Caco-2 (cell line): ENCODE data around the gene CA12. TPM values are rescaled to one million over a fixed set of nuclear protein-coding genes. Genes with fewer than 3 reads are reported as not detected.
"Not testable (repeated sequence)": the region's sequence is repeated elsewhere in the genome, so short reads cannot be mapped to it uniquely, and the experiment has no call there.

Experiments
- BruUV-seq: library from RNA; stranded (reverse); fragments of 400-500 nt; replicated peaks from 2 replicates; lab custom pipeline; 2021; lab: Mats Ljungman, UMichigan
- CTCF ChIA-PET: fragments of 300-600 bp; sonication (Branson Sonifier 250); formaldehyde crosslinking; loops from one replicate; lab custom pipeline; 2022; ENCODE audit warnings: antibody characterized with exemption; lab: Charles Lee
- POLR2A ChIA-PET: fragments of 300-600 bp; sonication (Branson Sonifier 250); formaldehyde crosslinking; loops from one replicate; lab custom pipeline; 2022; ENCODE audit warnings: antibody characterized with exemption; lab: Charles Lee
- DNase-seq, 2 experiments: peaks; one replicate each; pipeline versions ENCODE4 v3.0.0 to v3.0.0-alpha.2; 2020 to 2022
- H3K27me3 ChIP-seq: replicated peaks from 2 replicates; pipeline ENCODE4 v1.6.0; 2011; ENCODE audit warnings: low read length; ENCODE audit not compliant: control insufficient read depth, insufficient read depth
- H3K36me3 ChIP-seq: 2 replicates; pipeline ENCODE4 v1.5.1; 2011; ENCODE audit warnings: low read length; ENCODE audit not compliant: control insufficient read depth, insufficient read depth
- H3K4me1 ChIP-seq: fragments of 250-450 bp; sonication (Bioruptor Pico); 2 replicates; pipeline ENCODE4 v1.5.1; 2020; ENCODE audit warnings: mild to moderate bottlenecking
- H3K4me3 ChIP-seq: 2 replicates; pipeline ENCODE4 v1.5.1; 2011; ENCODE audit warnings: low read depth, mild to moderate bottlenecking, control low read depth, low read length
- H3K9me3 ChIP-seq: fragments of 250-450 bp; sonication (Bioruptor Pico); 2 replicates; pipeline ENCODE4 v1.5.1; 2020; ENCODE audit warnings: mild to moderate bottlenecking, moderate library complexity
- H3K27ac Mint-ChIP-seq: one replicate; pipeline ENCODE4 v1.8.0; 2022; ENCODE audit warnings: mixed read lengths; ENCODE audit not compliant: unreplicated experiment
- H3K27me3 Mint-ChIP-seq: one replicate; pipeline ENCODE4 v1.8.0; 2022; ENCODE audit warnings: mixed read lengths; ENCODE audit not compliant: insufficient read depth, unreplicated experiment
- H3K36me3 Mint-ChIP-seq: one replicate; pipeline ENCODE4 v1.8.0; 2022; ENCODE audit warnings: mild to moderate bottlenecking, mixed read lengths; ENCODE audit not compliant: insufficient read depth, unreplicated experiment
- H3K4me1 Mint-ChIP-seq: one replicate; pipeline ENCODE4 v1.8.0; 2022; ENCODE audit warnings: low read depth, mixed read lengths; ENCODE audit not compliant: unreplicated experiment
- H3K4me3 Mint-ChIP-seq: one replicate; pipeline ENCODE4 v1.8.0; 2022; ENCODE audit warnings: mild to moderate bottlenecking, moderate library complexity, mixed read lengths; ENCODE audit not compliant: unreplicated experiment
- H3K9me3 Mint-ChIP-seq: one replicate; pipeline ENCODE4 v1.8.0; 2022; ENCODE audit warnings: mixed read lengths; ENCODE audit not compliant: unreplicated experiment
- intact Hi-C: fragments of 100-400 bp; cut with micrococcal nuclease; formaldehyde crosslinking; loops from one replicate; pipeline ENCODE4 v1.10.0; 2022; ENCODE audit not compliant: unreplicated experiment
- total RNA-seq: library from RNA; stranded (reverse); gene quantifications from 2 replicates; pipeline ENCODE4 v1.2.3, GENCODE V29; 2022
- TF ChIP-seq, protein P1 (sequence below), 2 experiments: fragments of 200-600 bp in 1 of 2; IDR thresholded peaks; 1 replicate in 1 of 2; 2 replicates in 1 of 2; pipeline versions ENCODE4 v1.5.1 to v1.8.0; 2011 to 2022; ENCODE audit warnings: antibody characterized with exemption in 1 of 2, control low read depth in 1 of 2, inconsistent platforms in 1 of 2, low read depth in 1 of 2, low read length in 1 of 2, mild to moderate bottlenecking in 1 of 2, moderate library complexity in 1 of 2; ENCODE audit not compliant: insufficient read depth in 1 of 2, severe bottlenecking in 1 of 2, unreplicated experiment in 1 of 2

The CA12 gene
- total RNA-seq, 1 experiment from 2014 or later: 1.0 TPM

DNA sequence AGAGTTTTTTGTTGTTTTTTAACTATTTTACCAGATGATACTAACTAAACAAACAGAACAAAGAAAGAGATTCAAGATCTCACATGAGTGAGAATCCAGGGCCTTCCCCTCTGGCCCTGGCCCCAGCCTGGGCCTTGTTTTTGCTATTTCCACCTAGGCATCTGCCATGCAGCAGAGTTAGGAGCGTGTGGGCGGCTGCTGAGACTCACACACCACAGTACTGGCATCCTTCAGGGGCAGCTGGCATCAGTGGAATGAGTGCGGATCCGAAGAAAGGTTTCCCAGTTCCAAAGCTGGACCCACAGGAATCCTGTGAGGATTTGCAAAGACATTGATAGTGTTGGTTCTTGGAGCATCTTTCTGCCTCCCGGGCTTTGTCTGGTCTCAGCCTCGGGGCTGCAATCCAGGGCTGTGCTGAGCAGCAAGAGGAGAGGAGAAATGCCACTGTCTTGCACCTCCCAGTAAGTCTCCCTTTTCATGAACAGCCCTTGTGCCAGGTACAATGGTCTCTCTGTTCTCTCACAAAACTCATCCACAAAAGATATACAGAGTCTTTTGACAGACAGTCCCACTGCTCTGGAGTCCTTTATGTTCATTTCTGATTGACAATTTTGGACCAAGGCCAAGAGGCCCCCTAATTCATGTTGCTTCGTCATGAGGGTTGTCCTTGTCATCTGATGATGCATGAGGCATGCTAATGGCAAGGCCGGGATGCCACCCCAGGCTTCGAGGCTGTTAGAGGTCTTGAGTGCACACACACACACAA, 57.7 kb downstream of the CA12 start:
- H3K27me3 Mint-ChIP-seq: no peaks in the 10 kb centered on the region
- H3K4me1 ChIP-seq: no peaks in the 10 kb centered on the region
- H3K4me3 ChIP-seq: no peak overlapping the region
- intact Hi-C loops: no loop called here
- DNase-seq: no peak
- no peaks in the 10 kb centered on the region for H3K9me3 Mint-ChIP-seq
- no peaks in the 10 kb centered on the region for H3K36me3 Mint-ChIP-seq
- H3K4me3 Mint-ChIP-seq: no peak overlapping the region
- no peak overlapping the region for H3K27ac Mint-ChIP-seq
- BruUV-seq: no TSS peak
- ChIA-PET CTCF (no interaction called here), POLR2A (interaction anchor here (0.5 kb wide), 1 partner anchor 136 kb away, joined by 8 read pairs; no protein-coding TSS in a partner anchor)
- TF ChIP-seq, protein P1, sequence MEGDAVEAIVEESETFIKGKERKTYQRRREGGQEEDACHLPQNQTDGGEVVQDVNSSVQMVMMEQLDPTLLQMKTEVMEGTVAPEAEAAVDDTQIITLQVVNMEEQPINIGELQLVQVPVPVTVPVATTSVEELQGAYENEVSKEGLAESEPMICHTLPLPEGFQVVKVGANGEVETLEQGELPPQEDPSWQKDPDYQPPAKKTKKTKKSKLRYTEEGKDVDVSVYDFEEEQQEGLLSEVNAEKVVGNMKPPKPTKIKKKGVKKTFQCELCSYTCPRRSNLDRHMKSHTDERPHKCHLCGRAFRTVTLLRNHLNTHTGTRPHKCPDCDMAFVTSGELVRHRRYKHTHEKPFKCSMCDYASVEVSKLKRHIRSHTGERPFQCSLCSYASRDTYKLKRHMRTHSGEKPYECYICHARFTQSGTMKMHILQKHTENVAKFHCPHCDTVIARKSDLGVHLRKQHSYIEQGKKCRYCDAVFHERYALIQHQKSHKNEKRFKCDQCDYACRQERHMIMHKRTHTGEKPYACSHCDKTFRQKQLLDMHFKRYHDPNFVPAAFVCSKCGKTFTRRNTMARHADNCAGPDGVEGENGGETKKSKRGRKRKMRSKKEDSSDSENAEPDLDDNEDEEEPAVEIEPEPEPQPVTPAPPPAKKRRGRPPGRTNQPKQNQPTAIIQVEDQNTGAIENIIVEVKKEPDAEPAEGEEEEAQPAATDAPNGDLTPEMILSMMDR (IDR thresholded peaks at IDR 0.05; ENCODE audit: insufficient read depth in 1 of 2, low read depth in 1 of 2, low read length in 1 of 2, severe bottlenecking in 1 of 2, unreplicated experiment in 1 of 2): no peak
- no peaks in the 10 kb centered on the region for H3K27me3 ChIP-seq
- no peaks in the 10 kb centered on the region for H3K36me3 ChIP-seq
- H3K4me1 Mint-ChIP-seq: no peaks in the 10 kb centered on the region
- H3K9me3 ChIP-seq: no peaks in the 10 kb centered on the region

DNA sequence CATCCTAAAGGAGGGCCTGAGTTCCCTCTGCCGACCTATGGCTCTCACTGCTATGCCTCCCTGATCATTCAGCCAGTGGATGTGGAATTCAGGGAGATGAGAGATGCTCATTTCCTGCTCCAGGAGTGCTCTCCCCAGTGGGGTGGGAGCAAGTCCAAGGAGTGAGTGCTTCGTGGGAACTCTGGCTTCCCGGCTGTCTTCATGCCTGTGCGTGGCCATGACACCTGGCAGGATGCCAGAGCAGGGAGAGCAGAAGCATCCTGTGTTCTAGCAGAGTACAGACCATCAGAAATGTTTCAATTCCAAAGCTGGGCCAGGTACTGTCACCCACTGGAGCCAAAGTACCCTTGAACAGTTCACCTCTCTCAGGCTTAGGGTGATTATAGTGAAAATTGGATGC, 59.1 kb downstream of the CA12 start:
- H3K36me3 ChIP-seq: no peaks in the 10 kb centered on the region
- intact Hi-C loops: no loop called here
- H3K4me3 Mint-ChIP-seq: no peak overlapping the region
- no peaks in the 10 kb centered on the region for H3K27me3 Mint-ChIP-seq
- H3K9me3 Mint-ChIP-seq: no peaks in the 10 kb centered on the region
- H3K27me3 ChIP-seq: no peaks in the 10 kb centered on the region
- no peak overlapping the region for H3K4me3 ChIP-seq
- DNase-seq: no peak
- H3K36me3 Mint-ChIP-seq: no peaks in the 10 kb centered on the region
- BruUV-seq: no TSS peak
- no peaks in the 10 kb centered on the region for H3K4me1 Mint-ChIP-seq
- no peaks in the 10 kb centered on the region for H3K4me1 ChIP-seq
- ChIA-PET POLR2A (no interaction called here), CTCF (no interaction called here)
- no peak overlapping the region for H3K27ac Mint-ChIP-seq
- no peaks in the 10 kb centered on the region for H3K9me3 ChIP-seq
- TF ChIP-seq, protein P1 (IDR thresholded peaks at IDR 0.05; ENCODE audit: insufficient read depth in 1 of 2, low read depth in 1 of 2, low read length in 1 of 2, severe bottlenecking in 1 of 2, unreplicated experiment in 1 of 2): no peak

DNA sequence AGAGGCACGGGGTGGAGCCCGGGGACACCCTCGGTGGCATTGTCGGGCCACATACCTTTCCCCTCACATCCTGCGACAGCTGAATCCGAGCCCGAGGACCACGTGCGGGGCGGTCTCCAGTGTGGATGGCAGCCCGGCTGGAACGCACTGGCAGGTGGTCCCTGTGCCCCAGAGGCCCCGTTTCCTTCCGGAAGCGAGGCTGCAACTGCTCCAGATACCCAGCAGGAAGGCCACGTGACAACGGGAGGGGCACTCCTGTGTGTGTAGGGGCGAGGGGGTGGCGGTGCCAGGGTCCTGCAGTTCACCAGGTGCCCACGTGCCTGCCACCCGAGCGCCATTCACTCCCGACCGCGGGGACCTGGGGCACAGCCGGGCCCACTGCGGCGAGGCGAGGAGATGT, 60.2 kb downstream of the CA12 start:
- Mint-ChIP-seq H3K27me3 (no peaks in the 10 kb centered on the region), H3K36me3 (no peaks in the 10 kb centered on the region), H3K9me3 (no peaks in the 10 kb centered on the region), H3K4me1 (no peaks in the 10 kb centered on the region), H3K27ac (no peak overlapping the region), H3K4me3 (no peak overlapping the region)
- no peaks in the 10 kb centered on the region for H3K4me1 ChIP-seq
- DNase-seq: no peak
- no peaks in the 10 kb centered on the region for H3K9me3 ChIP-seq
- no TSS peak for BruUV-seq
- H3K27me3 ChIP-seq: no peaks in the 10 kb centered on the region
- no peak overlapping the region for H3K4me3 ChIP-seq
- intact Hi-C loops: no loop called here
- H3K36me3 ChIP-seq: no peaks in the 10 kb centered on the region
- ChIA-PET CTCF (no interaction called here), POLR2A (no interaction called here)
- TF ChIP-seq, protein P1 (IDR thresholded peaks at IDR 0.05; ENCODE audit: insufficient read depth in 1 of 2, low read depth in 1 of 2, low read length in 1 of 2, severe bottlenecking in 1 of 2, unreplicated experiment in 1 of 2): no peak

DNA sequence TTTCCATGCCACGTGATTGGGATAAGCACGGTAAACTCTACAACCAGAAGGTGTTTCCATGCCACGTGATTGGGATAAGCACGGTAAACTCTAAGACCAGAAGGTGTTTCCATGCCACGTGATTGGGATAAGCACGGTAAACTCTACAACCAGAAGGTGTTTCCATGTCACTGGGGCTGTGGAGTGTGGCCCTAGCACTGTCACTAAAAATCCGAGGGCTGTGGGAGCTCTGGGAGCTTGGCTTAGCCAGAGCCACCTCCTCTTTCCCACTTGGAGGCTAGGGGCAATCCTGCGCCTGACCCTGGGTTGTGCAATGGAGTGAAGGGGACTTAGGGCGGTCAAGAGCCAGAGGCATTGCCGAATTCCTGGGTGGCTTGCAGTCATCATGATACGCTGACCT, 60.7 kb downstream of the CA12 start:
- H3K27ac Mint-ChIP-seq: not testable (repeated sequence)

DNA sequence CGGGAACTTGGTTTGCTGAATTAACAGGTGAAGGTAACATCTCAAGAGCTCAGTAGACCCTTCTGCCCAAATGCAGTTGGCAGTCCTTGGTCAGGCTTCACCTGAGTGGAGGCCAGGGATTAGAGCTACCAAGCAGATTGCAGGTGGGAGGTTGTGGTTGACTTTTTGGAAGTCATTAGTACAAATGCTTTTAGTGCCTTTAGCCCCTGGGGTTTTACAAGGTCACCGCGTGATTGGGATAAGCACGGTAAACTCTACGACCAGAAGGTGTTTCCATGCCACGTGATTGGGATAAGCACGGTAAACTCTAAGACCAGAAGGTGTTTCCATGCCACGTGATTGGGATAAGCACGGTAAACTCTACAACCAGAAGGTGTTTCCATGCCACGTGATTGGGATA, 61.2 kb downstream of the CA12 start:
- CTCF ChIA-PET, BruUV-seq, POLR2A ChIA-PET: not testable (repeated sequence)

More for the DNA sequence above, 60.7 kb downstream of the CA12 start:
- H3K9me3 Mint-ChIP-seq, POLR2A ChIA-PET, H3K4me3 Mint-ChIP-seq, BruUV-seq, CTCF ChIA-PET, DNase-seq, H3K27me3 Mint-ChIP-seq, H3K36me3 Mint-ChIP-seq, H3K9me3 ChIP-seq, H3K4me1 ChIP-seq, H3K4me3 ChIP-seq, H3K27me3 ChIP-seq, intact Hi-C loops, H3K4me1 Mint-ChIP-seq, H3K36me3 ChIP-seq: not testable (repeated sequence)

More for the DNA sequence above, 61.2 kb downstream of the CA12 start:
- intact Hi-C loops, H3K4me1 Mint-ChIP-seq, H3K27me3 ChIP-seq, H3K36me3 ChIP-seq, H3K4me3 Mint-ChIP-seq, H3K4me1 ChIP-seq, H3K4me3 ChIP-seq, H3K27ac Mint-ChIP-seq, H3K27me3 Mint-ChIP-seq, H3K9me3 ChIP-seq, H3K36me3 Mint-ChIP-seq, DNase-seq, H3K9me3 Mint-ChIP-seq: not testable (repeated sequence)
